Measurements from ENCODE around the gene ADTRP.

ADTRP gene

DNA sequence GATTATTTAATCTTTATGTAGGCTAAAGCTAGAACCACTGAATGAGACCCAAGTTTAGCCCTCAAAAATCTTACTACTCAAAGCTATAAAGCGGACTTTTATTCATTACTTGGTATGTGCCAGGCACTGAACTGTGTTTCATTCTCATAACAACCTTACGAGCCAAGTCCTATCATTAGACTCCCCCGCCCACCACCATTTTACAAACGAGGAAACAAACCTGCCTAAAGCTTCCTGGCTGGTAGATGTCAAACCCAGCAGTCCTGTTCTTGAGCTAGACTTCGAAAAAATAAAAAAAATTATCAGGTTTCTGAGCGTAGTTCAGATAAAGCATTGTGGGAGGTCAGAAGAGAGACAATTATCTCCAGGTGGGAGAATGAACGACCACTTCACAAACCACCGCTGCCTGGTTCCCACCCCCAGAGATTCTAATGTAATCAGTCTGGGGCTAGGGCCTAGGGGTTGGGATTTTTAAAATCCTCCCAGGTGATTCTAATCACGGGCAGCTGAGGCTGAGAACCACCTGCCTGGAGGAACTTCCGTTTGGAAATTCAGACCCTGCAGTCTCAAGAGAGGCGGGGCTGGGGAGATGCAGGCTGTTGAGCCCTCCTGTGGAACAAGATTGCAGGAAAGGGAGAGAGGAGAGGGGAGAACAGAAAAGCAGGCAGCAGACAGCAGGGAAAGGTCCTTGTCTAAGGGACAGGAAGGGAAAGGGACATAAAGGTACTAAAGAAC lies 8.6 kb downstream of the ADTRP start:
- H3K4me3 ChIP-seq (ENCODE audit: low read length) = peak overlapping the region; percentile 41
- no peak for DNase-seq (ENCODE audit: low read depth)
- TF ChIP-seq, protein P1, sequence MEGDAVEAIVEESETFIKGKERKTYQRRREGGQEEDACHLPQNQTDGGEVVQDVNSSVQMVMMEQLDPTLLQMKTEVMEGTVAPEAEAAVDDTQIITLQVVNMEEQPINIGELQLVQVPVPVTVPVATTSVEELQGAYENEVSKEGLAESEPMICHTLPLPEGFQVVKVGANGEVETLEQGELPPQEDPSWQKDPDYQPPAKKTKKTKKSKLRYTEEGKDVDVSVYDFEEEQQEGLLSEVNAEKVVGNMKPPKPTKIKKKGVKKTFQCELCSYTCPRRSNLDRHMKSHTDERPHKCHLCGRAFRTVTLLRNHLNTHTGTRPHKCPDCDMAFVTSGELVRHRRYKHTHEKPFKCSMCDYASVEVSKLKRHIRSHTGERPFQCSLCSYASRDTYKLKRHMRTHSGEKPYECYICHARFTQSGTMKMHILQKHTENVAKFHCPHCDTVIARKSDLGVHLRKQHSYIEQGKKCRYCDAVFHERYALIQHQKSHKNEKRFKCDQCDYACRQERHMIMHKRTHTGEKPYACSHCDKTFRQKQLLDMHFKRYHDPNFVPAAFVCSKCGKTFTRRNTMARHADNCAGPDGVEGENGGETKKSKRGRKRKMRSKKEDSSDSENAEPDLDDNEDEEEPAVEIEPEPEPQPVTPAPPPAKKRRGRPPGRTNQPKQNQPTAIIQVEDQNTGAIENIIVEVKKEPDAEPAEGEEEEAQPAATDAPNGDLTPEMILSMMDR (conservative IDR thresholded peaks at IDR 0.05; ENCODE audit: low read length) = no peak

DNA sequence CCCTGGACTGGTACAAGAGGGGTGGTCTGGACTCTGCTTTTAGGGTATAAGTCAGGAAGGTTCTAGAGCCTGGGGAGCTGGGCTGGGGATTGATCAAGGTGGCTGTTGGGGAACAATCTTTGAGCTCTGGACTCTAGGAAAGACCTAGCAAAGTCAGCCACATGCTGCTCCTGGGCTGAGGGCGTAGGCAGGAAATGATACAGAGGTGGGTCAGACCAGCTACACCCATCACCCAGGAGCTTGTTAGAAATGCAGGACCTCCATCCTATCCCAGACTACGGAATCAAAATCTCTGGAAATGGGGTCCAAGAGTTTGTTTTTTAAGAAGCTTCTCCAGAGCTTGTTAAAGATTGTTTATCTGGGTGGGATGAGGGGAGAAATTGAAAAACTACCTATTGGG lies 9.4 kb downstream of the ADTRP start:
- H3K4me3 ChIP-seq (ENCODE audit: low read length) = no peak overlapping the region
- TF ChIP-seq, protein P1 (conservative IDR thresholded peaks at IDR 0.05; ENCODE audit: low read length) = no peak
- DNase-seq (ENCODE audit: low read depth) = no peak

DNA sequence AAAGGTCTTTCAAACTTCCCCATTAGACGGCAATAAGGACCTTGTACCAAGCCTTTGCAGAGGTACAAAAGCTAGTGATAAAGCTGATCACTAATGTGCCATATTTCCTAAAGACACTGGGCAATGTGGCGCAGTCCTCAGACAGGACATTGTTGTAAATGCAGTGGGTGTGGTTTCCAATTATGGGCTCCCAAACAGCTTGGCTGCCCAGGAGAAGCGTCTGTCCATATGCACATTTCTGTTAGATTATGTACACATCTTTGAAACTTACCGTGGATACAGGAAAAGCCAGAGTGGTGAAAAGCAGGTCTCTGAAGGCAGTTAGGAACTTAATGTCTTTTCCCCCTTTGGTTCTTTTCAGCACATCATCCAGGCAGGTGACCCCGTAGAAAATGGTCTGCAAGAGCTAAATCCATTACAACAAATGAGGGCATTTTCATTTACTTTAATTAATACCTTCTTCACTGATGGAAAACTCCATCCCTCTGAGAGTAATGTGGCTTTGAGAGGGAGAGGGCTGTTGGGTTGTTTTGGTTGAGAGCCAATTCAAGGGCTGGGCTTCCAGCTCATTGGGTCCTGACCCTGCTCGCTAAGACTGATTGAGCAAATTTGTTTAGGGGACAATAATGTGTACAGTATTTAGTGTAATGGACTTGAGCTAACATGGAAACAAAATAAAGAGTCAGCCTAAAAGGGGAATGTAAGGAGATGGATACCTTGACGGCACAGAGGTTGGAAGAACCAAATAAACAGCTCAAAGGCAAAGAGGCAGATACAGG lies 10.4 kb downstream of the ADTRP start:
- H3K4me3 ChIP-seq (ENCODE audit: low read length) = no peak overlapping the region
- no peak for DNase-seq (ENCODE audit: low read depth)
- TF ChIP-seq, protein P1 (conservative IDR thresholded peaks at IDR 0.05; ENCODE audit: low read length) = no peak

DNA sequence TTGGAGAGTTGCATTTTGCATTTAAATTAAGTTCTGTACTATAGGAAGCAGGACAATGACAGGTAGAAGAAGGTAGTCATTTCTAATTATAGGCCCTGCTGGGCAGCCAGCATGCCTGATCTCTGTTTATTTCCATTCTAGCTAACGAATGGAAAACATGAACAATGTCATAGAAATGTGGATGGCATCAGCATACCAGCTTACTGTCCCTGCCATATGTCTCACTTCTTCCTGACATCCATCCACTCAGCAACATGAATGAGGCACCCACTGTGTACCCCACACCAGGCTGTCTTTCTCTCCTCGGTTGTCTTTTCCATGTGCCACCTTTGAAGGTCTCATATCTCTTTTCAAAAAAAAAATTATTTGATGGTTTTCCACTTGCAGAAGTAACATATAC lies 11.1 kb downstream of the ADTRP start:
- TF ChIP-seq, protein P1 (conservative IDR thresholded peaks at IDR 0.05; ENCODE audit: low read length) = no peak
- H3K4me3 ChIP-seq (ENCODE audit: low read length) = no peak overlapping the region
- DNase-seq (ENCODE audit: low read depth) = no peak

DNA sequence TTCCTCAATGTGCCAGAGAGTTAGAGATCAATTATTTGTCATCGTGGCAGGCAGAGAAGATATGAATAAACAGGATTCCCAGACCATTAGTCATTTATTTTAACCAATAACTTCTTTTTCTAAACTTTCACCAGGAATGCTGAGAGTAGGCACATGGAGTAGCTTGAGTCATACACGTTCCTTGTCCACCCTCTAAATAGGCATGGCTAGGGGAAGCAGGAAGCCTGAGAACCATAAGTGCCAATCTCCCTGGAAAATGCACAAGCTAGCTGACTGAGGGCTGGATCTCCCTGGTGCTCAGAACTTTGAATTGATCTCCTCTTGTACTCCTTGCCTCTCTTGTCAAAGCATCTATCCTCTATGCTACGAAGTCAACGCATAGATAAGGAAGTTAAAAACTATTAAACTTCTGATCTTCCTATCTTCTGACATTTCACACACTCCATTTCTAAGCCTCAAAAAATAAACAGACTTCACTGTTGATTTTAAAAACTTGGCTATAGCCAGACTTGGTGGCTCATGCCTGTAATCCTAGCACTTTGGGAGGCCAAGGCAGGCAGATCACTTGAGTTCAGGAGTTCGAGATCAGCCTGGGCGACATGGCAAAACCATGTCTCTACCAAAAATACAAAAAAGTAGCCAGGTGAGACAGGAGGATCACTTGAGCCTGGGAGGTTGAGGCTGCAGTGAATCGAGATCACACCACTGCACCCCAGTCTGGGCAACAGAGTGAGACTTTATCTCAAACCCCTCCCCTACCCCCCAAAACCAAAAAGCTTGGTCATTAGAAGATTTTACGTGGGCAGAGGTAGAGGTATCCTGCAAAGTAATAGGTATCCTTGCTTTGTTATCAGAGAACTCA lies 11.8 kb downstream of the ADTRP start:
- peak; percentile 98 for DNase-seq (ENCODE audit: low read depth)
- TF ChIP-seq, protein P1 (conservative IDR thresholded peaks at IDR 0.05; ENCODE audit: low read length) = no peak
- H3K4me3 ChIP-seq (ENCODE audit: low read length) = no peak overlapping the region

DNA sequence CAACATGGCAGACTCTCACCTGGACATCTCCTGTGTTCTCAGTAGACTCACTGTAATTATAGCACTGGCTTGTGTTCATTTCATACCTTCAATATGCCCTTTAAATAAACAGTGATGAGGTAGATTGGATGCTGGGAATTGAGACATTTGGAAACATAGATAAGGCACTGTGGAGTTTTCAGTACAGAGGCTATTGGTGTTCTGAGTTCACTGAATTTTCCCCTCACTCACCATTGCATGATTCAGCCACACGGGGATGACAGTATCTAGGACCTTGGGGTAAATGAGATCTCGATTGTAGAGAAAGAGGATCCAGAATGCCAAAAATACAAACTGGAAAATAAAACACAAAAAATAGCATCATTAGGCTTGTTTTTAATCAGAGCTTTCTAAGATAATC lies 12.6 kb downstream of the ADTRP start:
- no peak for DNase-seq (ENCODE audit: low read depth)
- H3K4me3 ChIP-seq (ENCODE audit: low read length) = no peak overlapping the region
- TF ChIP-seq, protein P1 (conservative IDR thresholded peaks at IDR 0.05; ENCODE audit: low read length) = peak; percentile 40
